Activated B cell treated with CpG ODN at 0.5 μM for 24 hours (primary cell): ENCODE measurements around the gene S100A8. TPM values are rescaled to one million over a fixed set of nuclear protein-coding genes. Genes with fewer than 3 reads are reported as not detected.

Experiments
- ATAC-seq: fragments of 200-7000 bp; cut with Tn5 transposase; one replicate; pipeline ENCODE4 v1.10.0; 2021; ENCODE audit warnings: low read depth, mild to moderate bottlenecking, moderate library complexity
- CTCF ChIA-PET: fragments of 350-600 bp; sonication (Branson Sonifier 250); formaldehyde crosslinking; loops from one replicate; lab custom pipeline; 2021; ENCODE audit warnings: antibody characterized with exemption; lab: Charles Lee
- POLR2A ChIA-PET: fragments of 350-600 bp; sonication (Branson Sonifier 250); formaldehyde crosslinking; loops from one replicate; lab custom pipeline; 2021; ENCODE audit warnings: antibody characterized with exemption; lab: Charles Lee
- DNase-seq: peaks from one replicate; pipeline ENCODE4 v3.0.0; 2022
- H3K27ac Mint-ChIP-seq: one replicate; pipeline ENCODE4 v1.8.0; 2020; ENCODE audit warnings: mixed read lengths
- H3K27me3 Mint-ChIP-seq: one replicate; pipeline ENCODE4 v1.8.0; 2021; ENCODE audit warnings: mixed read lengths
- H3K36me3 Mint-ChIP-seq: one replicate; pipeline ENCODE4 v1.8.0; 2021; ENCODE audit warnings: low read depth, mixed read lengths
- H3K4me1 Mint-ChIP-seq: one replicate; pipeline ENCODE4 v1.8.0; 2021; ENCODE audit warnings: mixed read lengths
- H3K4me3 Mint-ChIP-seq: one replicate; pipeline ENCODE4 v1.8.0; 2020; ENCODE audit warnings: mild to moderate bottlenecking, mixed read lengths
- H3K9me3 Mint-ChIP-seq: one replicate; pipeline ENCODE4 v1.8.0; 2020; ENCODE audit warnings: mixed read lengths
- intact Hi-C: fragments of 100-400 bp; cut with micrococcal nuclease; formaldehyde crosslinking; loops from one replicate; pipeline ENCODE4 v1.15.1; 2024
- total RNA-seq: library from RNA; stranded (reverse); gene quantifications from 2 replicates; pipeline ENCODE4 v1.2.3, GENCODE V29; 2022
- TF ChIP-seq, protein P1 (sequence below): fragments of 200-600 bp; IDR thresholded peaks from one replicate; pipeline ENCODE4 v1.8.0; 2022; ENCODE audit warnings: antibody characterized with exemption, mild to moderate bottlenecking

Gene S100A8
- total RNA-seq, 1 donor from 2014 or later: not detected

DNA sequence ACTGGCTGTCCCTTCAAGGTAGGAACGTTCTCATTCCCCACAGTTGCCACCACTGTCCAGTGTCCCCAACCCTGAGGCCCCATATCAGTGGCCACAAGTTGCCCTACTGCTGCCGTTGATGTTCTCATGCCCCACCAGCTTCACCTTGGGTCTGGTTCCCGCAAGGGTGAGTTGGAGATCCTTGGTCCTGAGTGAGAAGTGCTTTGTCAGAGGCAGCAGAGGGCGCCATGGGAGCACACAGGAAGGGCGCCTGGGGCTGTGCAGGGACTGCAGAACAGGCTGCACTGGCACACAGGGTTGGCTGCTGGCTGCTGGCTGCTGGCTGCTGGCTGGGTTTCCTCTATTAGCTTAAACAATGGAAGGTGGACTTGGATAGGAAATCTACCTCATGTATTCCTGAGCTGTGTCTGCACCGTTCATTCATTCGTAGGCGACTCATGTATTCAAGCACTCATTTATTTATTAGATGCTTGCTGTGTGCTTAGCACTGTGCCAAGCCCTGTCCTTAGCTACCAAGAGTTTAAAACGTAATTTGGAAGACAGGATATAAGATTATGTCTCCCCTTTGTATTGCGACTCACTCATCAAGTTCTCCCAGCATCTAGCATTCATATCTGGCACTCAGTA lies 35.3 kb downstream of the S100A8 start:
- H3K9me3 Mint-ChIP-seq: no peaks in the 10 kb centered on the region

DNA sequence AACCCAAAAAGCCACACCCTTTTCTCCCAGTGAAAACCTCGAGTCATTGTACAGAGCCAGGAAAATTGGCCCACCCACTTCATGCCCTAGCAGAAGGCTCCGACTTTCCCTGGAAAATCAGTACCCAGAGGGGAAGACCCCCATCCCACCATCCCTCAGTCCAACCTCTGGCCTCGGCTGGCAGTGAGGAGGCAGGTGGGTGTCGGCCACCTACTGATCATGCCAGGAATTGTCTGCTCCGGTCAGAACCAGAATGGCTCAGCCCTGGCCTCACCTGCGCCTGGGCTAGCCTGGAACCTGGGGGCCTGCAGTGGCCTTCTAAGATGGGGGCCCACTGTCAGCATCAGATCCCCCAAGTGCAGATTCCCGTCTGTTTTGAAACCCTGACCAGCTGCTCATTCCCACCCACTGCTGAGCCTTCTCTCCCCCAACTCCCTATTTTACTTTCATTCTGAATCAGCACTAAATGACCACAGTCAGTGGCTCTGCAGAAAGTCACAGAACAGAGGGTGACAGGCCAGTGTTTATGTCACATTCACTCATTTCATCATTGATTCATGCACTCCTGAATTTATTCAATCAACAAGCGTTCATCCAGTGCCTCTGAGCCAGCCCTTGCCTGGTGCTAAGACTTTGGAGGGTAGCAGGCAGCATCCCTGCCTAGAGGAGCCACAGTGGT lies 36.2 kb downstream of the S100A8 start:
- ChIA-PET CTCF (interaction anchor here (1.1 to 6.0 kb wide), 3 partner anchors 9 to 149 kb away, joined by 3 to 67 read pairs (median 4); no protein-coding TSS in a partner anchor), POLR2A (no interaction called here)
- no peak overlapping the region for H3K4me3 Mint-ChIP-seq
- ATAC-seq (no peak), DNase-seq (no peak)
- no peak overlapping the region for H3K27ac Mint-ChIP-seq
- H3K4me1 Mint-ChIP-seq: peaks cover 14% of the 10 kb centered on the region
- intact Hi-C loops: no loop called here
- no peaks in the 10 kb centered on the region for H3K9me3 Mint-ChIP-seq
- H3K27me3 Mint-ChIP-seq: peaks cover 24% of the 10 kb centered on the region
- H3K36me3 Mint-ChIP-seq: no peaks in the 10 kb centered on the region
- TF ChIP-seq, protein P1, sequence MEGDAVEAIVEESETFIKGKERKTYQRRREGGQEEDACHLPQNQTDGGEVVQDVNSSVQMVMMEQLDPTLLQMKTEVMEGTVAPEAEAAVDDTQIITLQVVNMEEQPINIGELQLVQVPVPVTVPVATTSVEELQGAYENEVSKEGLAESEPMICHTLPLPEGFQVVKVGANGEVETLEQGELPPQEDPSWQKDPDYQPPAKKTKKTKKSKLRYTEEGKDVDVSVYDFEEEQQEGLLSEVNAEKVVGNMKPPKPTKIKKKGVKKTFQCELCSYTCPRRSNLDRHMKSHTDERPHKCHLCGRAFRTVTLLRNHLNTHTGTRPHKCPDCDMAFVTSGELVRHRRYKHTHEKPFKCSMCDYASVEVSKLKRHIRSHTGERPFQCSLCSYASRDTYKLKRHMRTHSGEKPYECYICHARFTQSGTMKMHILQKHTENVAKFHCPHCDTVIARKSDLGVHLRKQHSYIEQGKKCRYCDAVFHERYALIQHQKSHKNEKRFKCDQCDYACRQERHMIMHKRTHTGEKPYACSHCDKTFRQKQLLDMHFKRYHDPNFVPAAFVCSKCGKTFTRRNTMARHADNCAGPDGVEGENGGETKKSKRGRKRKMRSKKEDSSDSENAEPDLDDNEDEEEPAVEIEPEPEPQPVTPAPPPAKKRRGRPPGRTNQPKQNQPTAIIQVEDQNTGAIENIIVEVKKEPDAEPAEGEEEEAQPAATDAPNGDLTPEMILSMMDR: no peak

More for the DNA sequence above, 35.3 kb downstream of the S100A8 start:
- POLR2A ChIA-PET: no interaction called here
- no peak for DNase-seq
- Mint-ChIP-seq H3K4me3 (no peak overlapping the region), H3K4me1 (peaks cover 14% of the 10 kb centered on the region), H3K36me3 (no peaks in the 10 kb centered on the region), H3K27me3 (peaks cover 18% of the 10 kb centered on the region), H3K27ac (no peak overlapping the region)
- ATAC-seq: peak; percentile 50
- TF ChIP-seq, protein P1: no peak
- intact Hi-C loops: no loop called here
- CTCF ChIA-PET: interaction anchor here (1.1 to 6.0 kb wide), 3 partner anchors 10 to 148 kb away, joined by 3 to 67 read pairs (median 4); no protein-coding TSS in a partner anchor

- CTCF ChIA-PET: interaction anchor here (1.1 to 6.0 kb wide), 3 partner anchors 9 to 142 kb away, joined by 3 to 67 read pairs (median 3); no protein-coding TSS in a partner anchor
- Mint-ChIP-seq H3K4me3 (no peak overlapping the region), H3K36me3 (no peaks in the 10 kb centered on the region), H3K9me3 (no peaks in the 10 kb centered on the region), H3K27ac (no peak overlapping the region), H3K27me3 (peaks cover 31% of the 10 kb centered on the region), H3K4me1 (peaks cover 14% of the 10 kb centered on the region)
- ATAC-seq: no peak
- POLR2A ChIA-PET: no interaction called here
- intact Hi-C loops: loop anchor here (2.0 kb wide), 1 partner anchor 51 kb away; no protein-coding TSS in a partner anchor
- TF ChIP-seq, protein P1: no peak
- DNase-seq: no peak
Observed at GRCh38 chr1:153353226-153353947, 37.5 kb downstream of the S100A8 start.

- Mint-ChIP-seq H3K27me3 (peaks cover 31% of the 10 kb centered on the region), H3K27ac (no peak overlapping the region), H3K4me1 (peaks cover 6% of the 10 kb centered on the region), H3K9me3 (no peaks in the 10 kb centered on the region), H3K36me3 (no peaks in the 10 kb centered on the region), H3K4me3 (no peak overlapping the region)
- TF ChIP-seq, protein P1: peak; percentile 91
- no peak for DNase-seq
- ChIA-PET POLR2A (no interaction called here), CTCF (interaction anchor here (0.9 to 6.0 kb wide), 3 partner anchors 124 to 214 kb away, joined by 3 to 67 read pairs (median 3); no protein-coding TSS in a partner anchor)
- intact Hi-C loops: loop anchor here (1.0 to 2.0 kb wide), 3 partner anchors 52 to 216 kb away; no protein-coding TSS in a partner anchor
- peak; percentile 67 for ATAC-seq
Observed at GRCh38 chr1:153352523-153352922, 38.4 kb downstream of the S100A8 start.
